ENCODE measurements around the gene C20orf96.
A peak's percentile ranks its signal among the peaks of the same experiment; 100 is the strongest.
"Not testable (repeated sequence)": the region's sequence is repeated elsewhere in the genome, so short reads cannot be mapped to it uniquely, and the experiment has no call there.

The C20orf96 gene

DNA sequence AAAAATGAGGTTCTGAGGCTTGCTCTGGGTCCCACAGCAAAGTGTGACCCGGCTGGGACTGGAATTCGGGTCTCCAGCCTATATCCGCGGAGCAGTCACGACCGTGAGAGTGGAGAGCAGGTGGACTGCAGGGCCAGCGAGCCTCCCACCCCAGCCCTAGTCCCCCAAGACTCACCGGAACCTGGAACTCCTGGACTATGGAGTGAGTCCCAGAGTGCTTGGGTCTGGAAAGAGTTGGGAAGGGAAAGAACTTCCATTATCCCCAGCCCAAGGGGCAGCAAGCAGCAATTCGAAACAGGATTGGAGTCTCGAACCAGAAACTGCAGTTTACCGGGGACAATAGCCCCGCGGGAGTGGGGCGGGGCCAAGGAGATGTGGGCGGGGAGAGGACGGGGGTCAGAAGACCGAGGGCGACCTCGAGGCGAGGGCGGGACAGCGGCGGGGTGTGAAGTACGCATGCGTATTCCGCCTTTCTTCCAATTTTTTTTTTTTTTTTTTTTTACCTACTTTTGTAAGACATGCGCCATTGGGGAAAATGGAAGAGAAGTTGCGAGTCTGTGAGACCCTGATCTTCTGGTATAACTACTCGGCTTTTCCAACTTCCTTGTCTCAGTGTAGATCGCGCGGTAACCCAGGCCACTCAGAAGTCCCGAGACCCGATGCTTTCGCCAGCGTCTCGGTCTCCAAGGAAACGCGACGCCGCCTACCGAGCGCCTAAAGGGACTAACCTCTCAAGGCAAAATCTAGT, at the start of gene C20orf96:
Gene C20orf96 (minus strand): TSS at position 667 of the 748 bp plus-strand sequence. CDS start 140 bp downstream, at position 527.
- peak; percentile 89 for DNase-seq

GRCh38 chr20:336040-336439, 45.5 kb upstream of the C20orf96 start:
- not testable (repeated sequence) for DNase-seq

DNA sequence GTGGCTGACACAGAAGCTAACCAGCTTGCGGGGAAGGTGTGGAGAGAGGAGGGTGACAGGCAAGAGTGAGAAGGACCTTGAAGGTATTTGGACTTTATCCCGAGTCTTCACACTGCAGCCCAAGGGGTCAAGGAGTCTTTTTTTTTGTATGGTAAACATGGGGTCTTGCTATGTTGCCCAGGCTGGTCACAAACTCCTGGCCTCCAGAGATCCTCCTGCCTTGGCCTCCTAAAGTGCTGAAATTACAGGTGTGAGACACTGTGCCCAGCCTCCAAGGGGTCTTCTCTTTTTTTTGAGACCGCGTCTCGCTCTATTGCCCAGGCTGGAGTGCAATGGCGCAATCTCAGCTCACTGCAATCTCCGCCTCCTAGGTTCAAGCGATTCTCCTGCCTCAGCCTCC, 44.0 kb upstream of the C20orf96 start:
- DNase-seq, result no peak

GRCh38 chr20:330233-331149, 39.9 kb upstream of the C20orf96 start:
- DNase-seq, result peak; percentile 79

DNA sequence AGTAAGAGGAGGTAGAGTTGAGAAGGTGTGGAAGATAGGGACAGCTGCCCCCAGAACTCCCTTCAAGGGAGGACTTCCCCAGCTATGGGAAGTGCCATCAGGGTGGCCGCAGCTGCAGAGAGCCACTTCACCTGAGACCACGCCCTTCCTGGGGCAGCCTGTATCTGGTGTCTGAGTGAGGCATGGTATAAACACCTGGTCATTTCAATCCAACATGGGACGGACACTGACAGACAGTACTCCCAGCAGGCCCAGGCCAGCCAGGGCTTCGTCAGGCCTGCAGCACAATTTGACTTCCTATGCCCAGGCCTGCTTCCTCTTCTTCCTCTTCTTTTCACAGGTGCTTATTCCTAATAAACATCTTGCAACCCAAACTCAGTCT, 39.3 kb upstream of the C20orf96 start:
- no peak for DNase-seq

DNA sequence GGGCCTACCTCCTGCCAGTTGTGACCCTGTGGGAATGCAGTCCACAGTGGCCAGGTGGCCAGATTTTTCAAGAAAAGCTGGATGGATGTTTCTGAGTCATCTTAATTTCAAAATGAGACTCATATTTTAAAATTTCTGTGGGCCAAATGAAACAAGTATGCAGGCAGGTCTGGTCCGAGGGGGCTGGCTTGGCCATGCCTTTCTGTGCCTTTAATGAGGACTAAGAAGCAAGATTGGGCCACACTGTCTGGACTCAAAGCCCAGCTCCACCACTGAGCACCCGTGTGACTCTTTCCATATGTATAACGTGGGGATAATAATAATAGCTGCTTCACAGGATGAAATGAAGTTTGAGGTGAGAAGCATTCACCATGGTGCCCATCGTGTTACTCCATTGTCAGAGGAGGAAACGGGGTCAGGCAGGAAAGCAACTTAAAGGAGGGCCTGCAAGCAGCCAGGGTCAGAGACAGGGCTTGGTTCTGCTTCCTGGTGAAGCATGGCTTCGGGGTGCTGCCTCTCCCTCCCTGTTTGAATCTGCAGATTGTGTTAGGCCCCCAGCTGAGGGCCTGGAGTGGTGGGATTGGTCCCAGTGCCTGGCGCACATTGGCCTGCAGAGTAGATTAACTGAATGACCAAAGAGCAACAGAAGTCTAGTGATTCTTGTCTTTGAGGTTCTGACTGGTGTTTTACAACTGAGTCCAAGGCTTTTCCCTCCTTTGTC, 38.6 kb upstream of the C20orf96 start:
- DNase-seq, result no peak

GRCh38 chr20:328027-328974, 37.8 kb upstream of the C20orf96 start:
- no peak for DNase-seq

- DNase-seq, result peak; percentile 80
Observed at GRCh38 chr20:327186-328026, 36.9 kb upstream of the C20orf96 start.

GRCh38 chr20:326645-327185, 36.2 kb upstream of the C20orf96 start:
- no peak for DNase-seq

GRCh38 chr20:325889-326644, 35.5 kb upstream of the C20orf96 start:
- DNase-seq, result peak; percentile 40

GRCh38 chr20:325045-325888, 34.7 kb upstream of the C20orf96 start, which contains the start of gene SOX12:
TSS of gene SOX12 (plus strand) at chr20:325552. CDS start at chr20:325925, 373 bp downstream.
- peak; percentile 95 for DNase-seq

DNA sequence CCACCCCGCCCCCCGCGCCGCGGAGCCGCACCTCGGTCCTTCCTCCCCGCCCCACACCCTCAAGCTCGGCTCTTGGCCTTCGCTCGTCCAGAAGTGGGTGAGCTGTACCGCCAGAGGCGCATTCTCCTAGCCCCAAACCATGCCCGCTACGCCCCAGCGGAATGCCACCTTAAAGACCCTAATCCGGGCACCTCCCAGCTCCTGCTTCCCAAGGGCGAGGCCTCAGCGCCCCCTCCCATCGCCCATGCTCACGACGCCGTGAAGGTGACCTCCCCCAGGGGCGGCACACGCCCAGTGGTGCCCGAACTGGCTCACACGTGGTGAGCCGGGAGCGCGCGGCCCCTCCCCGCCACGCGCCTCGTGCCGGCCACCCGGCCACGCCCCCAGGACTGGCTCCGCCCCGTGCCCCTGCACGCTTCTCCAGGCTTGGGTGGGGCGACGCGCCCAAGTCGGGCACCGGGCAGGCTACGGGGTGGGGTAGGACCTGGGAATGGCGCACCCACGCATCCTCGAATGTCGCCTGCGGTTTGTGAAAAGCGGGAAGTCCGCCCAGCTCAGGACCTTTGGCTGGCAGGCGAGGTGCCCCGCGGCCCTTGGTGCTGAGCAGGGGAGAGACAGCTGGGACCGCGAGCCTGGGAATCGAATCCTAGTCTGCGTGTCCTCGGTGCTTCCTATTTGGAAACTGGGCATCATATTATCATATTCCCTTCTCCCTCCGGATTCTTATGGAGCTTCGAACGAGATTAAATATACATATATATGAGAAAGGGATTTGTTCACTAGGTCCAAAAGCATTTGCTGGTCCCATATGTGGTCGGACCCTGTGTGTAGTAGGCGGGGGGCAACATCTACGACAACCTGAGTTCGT, 33.9 kb upstream of the C20orf96 start:
- DNase-seq, result peak; percentile 90

GRCh38 chr20:316316-317068, 25.9 kb upstream of the C20orf96 start:
- DNase-seq, result no peak

- no peak for DNase-seq
Observed at GRCh38 chr20:313948-314347, 23.4 kb upstream of the C20orf96 start.

- no peak for DNase-seq
Observed at GRCh38 chr20:313402-313801, 22.9 kb upstream of the C20orf96 start.

DNA sequence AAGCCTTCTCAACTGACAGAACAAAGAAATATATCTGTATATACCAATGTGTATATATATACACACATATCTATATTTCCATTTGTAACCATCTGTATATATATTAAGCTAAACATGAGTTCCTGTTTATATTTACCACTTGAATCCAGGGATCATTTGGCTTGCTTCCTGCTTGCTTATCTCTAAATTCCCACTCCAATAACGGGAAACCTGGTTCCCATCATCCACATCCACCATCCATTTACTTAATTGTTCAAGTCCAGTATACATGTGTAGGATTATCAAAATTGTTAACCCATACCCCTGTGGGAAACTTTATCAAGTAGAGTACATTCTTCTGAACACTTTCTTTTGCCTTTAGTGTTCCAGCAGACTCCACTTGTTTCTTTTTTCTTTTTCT, 22.3 kb upstream of the C20orf96 start:
- DNase-seq, result no peak

GRCh38 chr20:312067-312466, 21.5 kb upstream of the C20orf96 start:
- no peak for DNase-seq

Data from CD4-positive, alpha-beta T cell treated with Interleukin-10 for 1 hour (primary cell).